Measurements from ENCODE around the gene EXOC3L4.
"Not testable (repeated sequence)": the region's sequence is repeated elsewhere in the genome, so short reads cannot be mapped to it uniquely, and the experiment has no call there.

The EXOC3L4 gene

GRCh38 chr14:103135333-103136260, 41.1 kb downstream of the EXOC3L4 start:
- no peak for DNase-seq

- no peak for DNase-seq
These were observed 42.1 kb downstream of the EXOC3L4 start for GRCh38 chr14:103136388-103137271.

GRCh38 chr14:103137689-103138300, 43.3 kb downstream of the EXOC3L4 start:
- no peak for DNase-seq

- no peak for DNase-seq
These were observed 44.0 kb downstream of the EXOC3L4 start for GRCh38 chr14:103138301-103139131.

- no peak for DNase-seq
These were observed 44.9 kb downstream of the EXOC3L4 start for GRCh38 chr14:103139132-103140025.

GRCh38 chr14:103140316-103141109, 46.0 kb downstream of the EXOC3L4 start:
- DNase-seq = peak; percentile 19

GRCh38 chr14:103141117-103141796, 46.7 kb downstream of the EXOC3L4 start:
- DNase-seq = peak; percentile 36

GRCh38 chr14:103142026-103142425, 47.5 kb downstream of the EXOC3L4 start:
- peak; percentile 59 for DNase-seq

- DNase-seq = no peak
These were observed 48.3 kb downstream of the EXOC3L4 start for GRCh38 chr14:103142721-103143302.

GRCh38 chr14:103143506-103143905, 49.0 kb downstream of the EXOC3L4 start:
- no peak for DNase-seq

GRCh38 chr14:103144085-103144484, 49.6 kb downstream of the EXOC3L4 start:
- no peak for DNase-seq

GRCh38 chr14:103146141-103146709, 51.7 kb downstream of the EXOC3L4 start:
- no peak for DNase-seq

- DNase-seq = no peak
These were observed 55.1 kb downstream of the EXOC3L4 start for GRCh38 chr14:103149351-103150237.

GRCh38 chr14:103151270-103151945, 56.9 kb downstream of the EXOC3L4 start:
- DNase-seq = no peak

GRCh38 chr14:103155010-103155409, 60.5 kb downstream of the EXOC3L4 start:
- no peak for DNase-seq

GRCh38 chr14:103155416-103155815, 60.9 kb downstream of the EXOC3L4 start:
- DNase-seq = not testable (repeated sequence)

GRCh38 chr14:103155826-103156394, 61.4 kb downstream of the EXOC3L4 start:
- DNase-seq = no peak

All from NCI-H1092 treated with DMSO at 0.1 percent for 48 hours (cell line).